ENCODE data around the gene ACTR5. TPM values are rescaled to one million over a fixed set of nuclear protein-coding genes. Genes with fewer than 3 reads are reported as not detected.
"Not testable (repeated sequence)": the region's sequence is repeated elsewhere in the genome, so short reads cannot be mapped to it uniquely, and the experiment has no call there.

Gene ACTR5
- total and polyA plus RNA-seq, 2 donors from 2014 or later: 5.8 to 8.4 TPM

- no peaks in the 10 kb centered on the region for H3K36me3 ChIP-seq (ENCODE audit: control insufficient read depth in 2 of 3, insufficient read depth in 3 of 3, low read length in 3 of 3)
- no peak for TF ChIP-seq CTCF (IDR thresholded peaks at IDR 0.05; ENCODE audit: borderline replicate concordance, extremely low read depth, insufficient read depth)
- H3K9ac ChIP-seq (ENCODE audit: low read length in 3 of 3): no peak overlapping the region
- no peak overlapping the region for H3K27ac ChIP-seq (ENCODE audit: low read depth in 2 of 2, low read length in 2 of 2)
- intact Hi-C loops (cut with DNase I): no loop called here
- no peak for DNase-seq
- no peaks in the 10 kb centered on the region for H3K4me1 ChIP-seq (ENCODE audit: control insufficient read depth in 2 of 3, insufficient read depth in 2 of 3, low read depth in 1 of 3, low read length in 3 of 3)
- H3K4me3 ChIP-seq (ENCODE audit: low read length in 3 of 3): no peak overlapping the region
- FAIRE-seq: no peak
- no peaks in the 10 kb centered on the region for H3K9me3 ChIP-seq (ENCODE audit: control insufficient read depth in 2 of 3, insufficient read depth in 1 of 3, low read length in 3 of 3)
- no peaks in the 10 kb centered on the region for H3K27me3 ChIP-seq (ENCODE audit: control insufficient read depth, insufficient read depth, low read length)
Observed at GRCh38 chr20:38791291-38791690, 43.0 kb downstream of the ACTR5 start.

GRCh38 chr20:38791940-38792339, 43.7 kb downstream of the ACTR5 start:
- no peak overlapping the region for H3K9ac ChIP-seq (ENCODE audit: low read length in 3 of 3)
- H3K36me3 ChIP-seq (ENCODE audit: control insufficient read depth in 2 of 3, insufficient read depth in 3 of 3, low read length in 3 of 3): no peaks in the 10 kb centered on the region
- no peaks in the 10 kb centered on the region for H3K9me3 ChIP-seq (ENCODE audit: control insufficient read depth in 2 of 3, insufficient read depth in 1 of 3, low read length in 3 of 3)
- no peak overlapping the region for H3K4me3 ChIP-seq (ENCODE audit: low read length in 3 of 3)
- H3K27me3 ChIP-seq (ENCODE audit: control insufficient read depth, insufficient read depth, low read length): no peaks in the 10 kb centered on the region
- FAIRE-seq: no peak
- H3K4me1 ChIP-seq (ENCODE audit: control insufficient read depth in 2 of 3, insufficient read depth in 2 of 3, low read depth in 1 of 3, low read length in 3 of 3): no peaks in the 10 kb centered on the region
- H3K27ac ChIP-seq (ENCODE audit: low read depth in 2 of 2, low read length in 2 of 2): no peak overlapping the region
- DNase-seq: no peak
- no peak for TF ChIP-seq CTCF (IDR thresholded peaks at IDR 0.05; ENCODE audit: borderline replicate concordance, extremely low read depth, insufficient read depth)
- intact Hi-C loops (cut with DNase I): no loop called here

DNA sequence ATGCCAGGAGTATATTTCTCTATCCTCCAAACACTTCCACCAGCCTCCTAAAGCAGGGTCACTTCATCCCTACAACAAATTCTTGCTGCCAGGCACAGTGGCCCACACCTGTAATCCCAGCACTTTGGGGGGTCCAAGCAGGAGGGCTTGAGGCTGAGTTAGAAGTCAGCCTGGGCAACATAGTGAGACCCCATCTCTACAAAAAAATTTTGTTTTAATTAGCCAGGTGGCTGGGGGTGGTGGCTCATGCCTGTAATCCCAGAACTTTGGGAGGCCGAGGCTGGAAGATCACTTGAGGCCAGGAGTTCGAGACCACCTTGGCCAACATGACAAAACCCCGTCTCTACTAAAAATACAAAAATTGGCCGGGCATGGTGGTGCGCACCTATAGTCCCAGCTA, 45.8 kb downstream of the ACTR5 start:
- DNase-seq; H3K4me3 ChIP-seq (ENCODE audit: low read length in 3 of 3); intact Hi-C loops (cut with DNase I); H3K4me1 ChIP-seq (ENCODE audit: control insufficient read depth in 2 of 3, insufficient read depth in 2 of 3, low read depth in 1 of 3, low read length in 3 of 3); H3K27ac ChIP-seq (ENCODE audit: low read depth in 2 of 2, low read length in 2 of 2); H3K9me3 ChIP-seq (ENCODE audit: control insufficient read depth in 2 of 3, insufficient read depth in 1 of 3, low read length in 3 of 3); H3K9ac ChIP-seq (ENCODE audit: low read length in 3 of 3); FAIRE-seq; H3K36me3 ChIP-seq (ENCODE audit: control insufficient read depth in 2 of 3, insufficient read depth in 3 of 3, low read length in 3 of 3); H3K27me3 ChIP-seq (ENCODE audit: control insufficient read depth, insufficient read depth, low read length): not testable (repeated sequence)

- Histone ChIP-seq H3K4me1 (ENCODE audit: control insufficient read depth in 2 of 3, insufficient read depth in 2 of 3, low read depth in 1 of 3, low read length in 3 of 3) (no peaks in the 10 kb centered on the region), H3K9ac (ENCODE audit: low read length in 3 of 3) (no peak overlapping the region), H3K27ac (ENCODE audit: low read depth in 2 of 2, low read length in 2 of 2) (no peak overlapping the region), H3K27me3 (ENCODE audit: control insufficient read depth, insufficient read depth, low read length) (no peaks in the 10 kb centered on the region), H3K36me3 (ENCODE audit: control insufficient read depth in 2 of 3, insufficient read depth in 3 of 3, low read length in 3 of 3) (no peaks in the 10 kb centered on the region), H3K4me3 (ENCODE audit: low read length in 3 of 3) (no peak overlapping the region), H3K9me3 (ENCODE audit: control insufficient read depth in 2 of 3, insufficient read depth in 1 of 3, low read length in 3 of 3) (no peaks in the 10 kb centered on the region)
- no peak for TF ChIP-seq CTCF (IDR thresholded peaks at IDR 0.05; ENCODE audit: borderline replicate concordance, extremely low read depth, insufficient read depth)
- FAIRE-seq (no peak), DNase-seq (no peak)
- intact Hi-C loops (cut with DNase I): no loop called here
Observed at GRCh38 chr20:38798266-38798665, 50.0 kb downstream of the ACTR5 start.

Data from kidney (tissue), 14 donors.